GM12872 (cell line): Measurements from ENCODE around the gene ING3.

Experiments used
- TF ChIP-seq, protein P1 (sequence below): IDR thresholded peaks from 3 replicates; pipeline ENCODE4 v1.5.1; 2011; ENCODE audit warnings: low read depth, mild to moderate bottlenecking, low read length, moderate library complexity; ENCODE audit not compliant: insufficient read depth

Gene ING3, protein sequence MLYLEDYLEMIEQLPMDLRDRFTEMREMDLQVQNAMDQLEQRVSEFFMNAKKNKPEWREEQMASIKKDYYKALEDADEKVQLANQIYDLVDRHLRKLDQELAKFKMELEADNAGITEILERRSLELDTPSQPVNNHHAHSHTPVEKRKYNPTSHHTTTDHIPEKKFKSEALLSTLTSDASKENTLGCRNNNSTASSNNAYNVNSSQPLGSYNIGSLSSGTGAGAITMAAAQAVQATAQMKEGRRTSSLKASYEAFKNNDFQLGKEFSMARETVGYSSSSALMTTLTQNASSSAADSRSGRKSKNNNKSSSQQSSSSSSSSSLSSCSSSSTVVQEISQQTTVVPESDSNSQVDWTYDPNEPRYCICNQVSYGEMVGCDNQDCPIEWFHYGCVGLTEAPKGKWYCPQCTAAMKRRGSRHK

DNA sequence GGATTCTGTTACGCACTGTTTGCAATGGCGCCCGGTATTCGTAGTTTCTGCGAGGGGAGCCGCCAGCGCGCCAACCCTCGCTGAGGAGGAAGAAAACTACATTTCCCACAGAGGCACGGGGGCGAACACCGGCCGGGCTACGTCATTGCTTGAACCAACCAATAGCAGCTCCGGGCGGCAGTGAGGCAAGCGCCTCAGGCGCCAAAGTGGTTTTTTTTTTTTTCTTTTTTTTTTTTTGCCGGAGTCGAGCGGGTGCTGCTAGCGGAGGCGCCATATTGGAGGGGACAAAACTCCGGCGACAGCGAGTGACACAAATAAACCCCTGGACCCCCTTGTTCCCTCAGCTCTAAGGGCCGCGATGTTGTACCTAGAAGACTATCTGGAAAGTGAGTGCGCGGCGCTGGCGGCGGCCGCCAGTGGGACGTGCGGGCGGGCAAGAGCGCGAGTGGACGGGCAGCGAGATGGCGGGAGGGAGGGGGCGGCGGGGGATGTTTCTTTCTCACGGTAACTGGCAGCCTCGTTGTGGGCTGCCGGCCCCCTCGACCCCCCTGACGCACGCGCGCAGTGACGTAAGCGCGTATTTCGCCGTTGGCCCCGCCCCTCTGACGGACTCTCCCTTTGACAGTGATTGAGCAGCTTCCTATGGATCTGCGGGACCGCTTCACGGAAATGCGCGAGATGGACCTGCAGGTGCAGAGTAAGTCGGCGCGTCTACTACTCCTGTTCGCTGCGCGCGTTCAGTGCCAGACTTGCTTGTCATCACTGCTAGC is at the start of gene ING3:
Gene ING3 (plus strand): TSS at position 239 of the 770 bp plus-strand sequence. CDS start 120 bp downstream, at position 359.
- TF ChIP-seq, protein P1, sequence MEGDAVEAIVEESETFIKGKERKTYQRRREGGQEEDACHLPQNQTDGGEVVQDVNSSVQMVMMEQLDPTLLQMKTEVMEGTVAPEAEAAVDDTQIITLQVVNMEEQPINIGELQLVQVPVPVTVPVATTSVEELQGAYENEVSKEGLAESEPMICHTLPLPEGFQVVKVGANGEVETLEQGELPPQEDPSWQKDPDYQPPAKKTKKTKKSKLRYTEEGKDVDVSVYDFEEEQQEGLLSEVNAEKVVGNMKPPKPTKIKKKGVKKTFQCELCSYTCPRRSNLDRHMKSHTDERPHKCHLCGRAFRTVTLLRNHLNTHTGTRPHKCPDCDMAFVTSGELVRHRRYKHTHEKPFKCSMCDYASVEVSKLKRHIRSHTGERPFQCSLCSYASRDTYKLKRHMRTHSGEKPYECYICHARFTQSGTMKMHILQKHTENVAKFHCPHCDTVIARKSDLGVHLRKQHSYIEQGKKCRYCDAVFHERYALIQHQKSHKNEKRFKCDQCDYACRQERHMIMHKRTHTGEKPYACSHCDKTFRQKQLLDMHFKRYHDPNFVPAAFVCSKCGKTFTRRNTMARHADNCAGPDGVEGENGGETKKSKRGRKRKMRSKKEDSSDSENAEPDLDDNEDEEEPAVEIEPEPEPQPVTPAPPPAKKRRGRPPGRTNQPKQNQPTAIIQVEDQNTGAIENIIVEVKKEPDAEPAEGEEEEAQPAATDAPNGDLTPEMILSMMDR, result no peak

DNA sequence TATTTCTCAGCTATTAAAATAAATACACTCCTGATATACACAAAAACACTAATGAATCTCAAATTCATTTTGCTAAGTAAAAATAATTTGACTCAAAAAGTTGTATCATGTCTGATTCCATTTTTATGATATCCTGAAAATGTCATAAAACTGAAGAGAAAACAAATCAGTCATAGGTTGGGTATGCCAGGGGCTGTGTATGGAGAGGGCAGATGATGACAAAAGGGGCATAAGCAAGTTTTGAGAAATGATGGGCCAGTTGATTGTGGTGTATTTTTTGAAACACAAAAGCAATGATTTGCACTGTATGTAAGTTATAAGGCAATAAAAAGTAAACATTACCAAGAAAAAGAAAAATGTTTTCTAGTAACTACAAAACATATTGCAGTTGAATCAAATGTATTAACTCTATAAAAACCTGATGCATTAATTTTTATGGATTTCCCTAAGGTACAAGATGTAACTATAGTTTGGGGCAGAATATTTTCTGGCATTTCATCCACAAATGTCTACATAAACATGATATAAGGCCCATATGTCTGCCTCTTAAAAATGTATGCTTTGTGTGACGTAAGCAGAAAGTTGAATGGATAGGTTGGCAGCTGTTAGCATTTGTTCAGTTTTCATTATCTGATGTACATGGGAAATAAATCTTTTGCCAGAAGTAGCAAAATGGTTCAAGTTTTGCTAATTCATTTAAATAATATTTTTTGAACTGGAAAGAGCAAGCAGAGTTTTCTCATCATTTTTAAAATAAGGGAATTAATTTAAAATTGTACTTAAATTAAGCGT is 35.1 kb upstream of the ING3 start:
- TF ChIP-seq, protein P1, result no peak

DNA sequence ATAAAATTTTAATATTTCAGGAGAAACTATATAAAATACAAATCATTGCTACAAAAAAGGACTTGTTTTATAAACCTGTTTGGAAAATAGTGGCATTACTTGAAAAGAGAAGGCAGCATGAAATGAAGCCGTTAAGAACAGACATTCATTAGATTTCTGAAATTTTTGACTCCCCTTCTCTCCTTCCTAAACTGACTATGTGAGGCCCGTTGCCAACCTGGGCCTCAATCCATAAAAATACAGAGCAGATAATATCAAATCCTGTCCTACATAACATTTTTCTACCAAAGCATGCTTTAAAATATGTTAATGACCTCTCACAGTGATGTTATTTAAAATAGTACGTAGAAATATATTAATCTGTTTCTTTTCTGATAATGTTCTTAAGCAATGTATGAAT is 34.5 kb upstream of the ING3 start:
- TF ChIP-seq, protein P1, result no peak

DNA sequence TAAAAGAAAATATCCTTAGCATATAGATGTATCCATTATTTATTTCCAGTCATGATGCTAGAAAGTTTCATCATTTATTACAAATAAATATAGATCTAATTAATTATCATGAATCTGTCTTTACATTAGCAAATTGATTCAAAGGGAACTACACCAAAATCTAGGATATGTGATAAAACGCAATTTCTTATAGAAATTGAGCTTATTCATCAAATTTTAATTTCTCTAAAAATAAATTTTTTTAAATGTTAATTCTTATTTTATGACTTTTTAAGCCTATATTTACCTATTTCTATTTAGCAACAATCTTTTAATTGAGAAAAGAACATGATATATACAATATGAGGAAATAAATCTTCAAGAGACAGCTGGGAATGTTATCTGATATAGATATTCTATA is 34.0 kb upstream of the ING3 start:
- TF ChIP-seq, protein P1, result no peak

DNA sequence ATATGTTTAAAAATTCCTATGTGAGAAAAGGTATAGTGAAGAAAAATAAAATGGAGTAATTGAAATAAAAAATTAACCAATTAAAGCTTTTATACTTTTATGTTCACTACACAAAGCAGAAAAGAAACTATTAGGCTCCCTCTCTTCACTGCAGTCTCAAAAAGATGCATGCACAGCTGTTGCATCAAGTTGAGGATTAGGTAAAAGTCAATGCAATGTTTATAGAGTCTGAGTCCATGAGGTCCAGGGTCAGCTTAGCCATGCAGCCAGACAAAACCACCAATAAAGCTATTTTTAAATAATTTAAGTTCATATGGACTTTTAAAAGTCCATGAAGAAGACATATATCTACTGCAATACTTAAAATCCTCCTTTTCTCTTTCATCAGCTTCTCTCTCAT is 31.1 kb upstream of the ING3 start:
- TF ChIP-seq, protein P1, result no peak

DNA sequence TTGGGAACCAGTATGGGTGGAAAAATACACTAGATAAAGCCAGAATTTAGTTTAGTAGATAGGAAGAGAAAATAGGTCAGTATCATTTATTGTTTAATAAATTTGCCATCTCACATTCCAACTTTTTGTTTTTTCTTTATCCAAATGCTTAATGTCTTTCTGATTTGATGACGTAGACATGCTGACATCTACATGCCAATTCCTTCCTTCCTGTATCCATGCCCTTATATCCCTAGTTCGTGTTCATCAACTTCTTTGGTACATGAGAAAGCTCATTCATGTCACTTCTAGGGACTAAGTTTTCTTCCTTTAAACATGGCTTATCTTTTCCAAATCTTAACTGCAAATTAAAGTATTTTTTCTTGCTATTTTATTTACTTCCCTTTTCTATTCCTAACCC is 30.5 kb upstream of the ING3 start:
- TF ChIP-seq, protein P1, result no peak
